NCI-H226 (cell line): Measurements from ENCODE around the gene ST7.

Experiments used
- DNase-seq: peaks from one replicate; pipeline ENCODE4 v3.0.0-alpha.2; 2015

ST7 gene

GRCh38 chr7:117200786-117201458 lies 247.6 kb downstream of the ST7 start:
- no peak for DNase-seq

- no peak for DNase-seq
Measured at GRCh38 chr7:117202511-117202910, 249.2 kb downstream of the ST7 start.

GRCh38 chr7:117203205-117203604 lies 249.9 kb downstream of the ST7 start:
- DNase-seq: no peak

- DNase-seq: no peak
Measured at GRCh38 chr7:117205873-117206272, 252.6 kb downstream of the ST7 start.

- DNase-seq: no peak
Measured at GRCh38 chr7:117208257-117208656, 255.0 kb downstream of the ST7 start.

GRCh38 chr7:117210397-117210796 lies 257.1 kb downstream of the ST7 start:
- DNase-seq: no peak

GRCh38 chr7:117210908-117211307 lies 257.6 kb downstream of the ST7 start:
- DNase-seq: no peak

- DNase-seq: no peak
Measured at GRCh38 chr7:117211614-117212013, 258.3 kb downstream of the ST7 start.

GRCh38 chr7:117212969-117213877 lies 259.9 kb downstream of the ST7 start:
- peak; percentile 39 for DNase-seq

- DNase-seq: no peak
Measured at GRCh38 chr7:117216010-117216409, 262.7 kb downstream of the ST7 start.

- DNase-seq: no peak
Measured at GRCh38 chr7:117216436-117217069, 263.3 kb downstream of the ST7 start.

GRCh38 chr7:117217106-117218035 lies 264.1 kb downstream of the ST7 start:
- DNase-seq: peak; percentile 6

GRCh38 chr7:117218700-117219099 lies 265.4 kb downstream of the ST7 start:
- DNase-seq: no peak

- peak; percentile 33 for DNase-seq
Measured at GRCh38 chr7:117219485-117219884, 266.2 kb downstream of the ST7 start.

GRCh38 chr7:117220836-117221235 lies 267.5 kb downstream of the ST7 start:
- no peak for DNase-seq

- no peak for DNase-seq
Measured at GRCh38 chr7:117225536-117225935, 272.2 kb downstream of the ST7 start.

GRCh38 chr7:117227091-117227490 lies 273.8 kb downstream of the ST7 start:
- DNase-seq: peak; percentile 54

GRCh38 chr7:117229350-117229749 lies 276.0 kb downstream of the ST7 start:
- no peak for DNase-seq

GRCh38 chr7:117230276-117231046 lies 277.2 kb downstream of the ST7 start:
- no peak for DNase-seq

- no peak for DNase-seq
Measured at GRCh38 chr7:117231047-117231359, 277.7 kb downstream of the ST7 start.

GRCh38 chr7:117237646-117238045 lies 284.3 kb downstream of the ST7 start:
- DNase-seq: no peak

GRCh38 chr7:117238472-117238871 lies 285.2 kb downstream of the ST7 start:
- no peak for DNase-seq
